Measurements from ENCODE around the gene PLD1.

DNA sequence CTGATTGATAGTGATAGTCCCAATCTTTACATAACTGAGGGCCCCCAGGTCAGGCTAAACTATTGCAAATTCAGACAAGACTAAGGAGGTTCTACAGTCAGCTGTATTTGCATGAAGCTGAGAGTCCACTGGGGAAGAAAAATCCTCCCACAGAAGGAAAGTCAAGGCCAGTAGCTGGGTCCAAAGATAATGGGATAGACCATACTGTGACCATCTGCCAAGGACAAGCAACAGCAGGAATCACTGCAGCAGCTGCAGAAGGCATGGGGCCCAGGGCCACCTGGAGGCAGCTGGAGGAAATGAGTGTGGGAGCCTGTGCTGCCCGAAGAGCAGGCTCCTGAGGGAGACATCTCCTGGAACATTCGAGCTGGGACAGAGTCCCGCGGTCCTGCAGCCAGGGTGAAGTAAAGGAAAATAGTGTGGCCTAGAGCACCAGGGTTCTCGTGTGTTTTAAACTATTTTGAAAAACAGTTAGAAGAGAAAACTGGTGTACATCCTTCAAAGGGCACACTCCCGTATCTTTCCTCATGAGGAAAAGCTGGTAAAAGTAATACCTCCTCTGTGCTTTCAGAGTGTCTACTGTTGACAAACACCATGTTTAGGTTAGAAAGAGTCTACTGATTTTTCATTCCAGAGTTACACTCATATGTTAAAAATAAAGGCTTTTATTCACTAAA is 19.7 kb upstream of the PLD1 start:
- no peak for TF ChIP-seq HOXC10 (CRISPR knock-in tag; IDR thresholded peaks at IDR 0.05)
- TF ChIP-seq CTCF (tag by site-specific recombination; IDR thresholded peaks at IDR 0.05) = peak; percentile 84; the same call in 1 of the 2 replicates
- no peak for TF ChIP-seq ZNF670 (tag by site-specific recombination; IDR thresholded peaks at IDR 0.05; ENCODE audit: low read depth)
- no peak for TF ChIP-seq TCF7L2 (IDR thresholded peaks at IDR 0.05; ENCODE audit: borderline replicate concordance, low read depth, low read length)
- TF ChIP-seq ZNF791 (tag by site-specific recombination; IDR thresholded peaks at IDR 0.05) = no peak
- no peak for TF ChIP-seq ZNF660 (tag by site-specific recombination; IDR thresholded peaks at IDR 0.05)
- no peak for TF ChIP-seq ZNF768 (tag by site-specific recombination; IDR thresholded peaks at IDR 0.05)
- no peak for TF ChIP-seq ZNF423 (tag by site-specific recombination; IDR thresholded peaks at IDR 0.05)

Measured in HEK293 (cell line).